Daoy (cell line): ENCODE results near the gene IL1R2. TPM values are rescaled to one million over a fixed set of nuclear protein-coding genes. Genes with fewer than 3 reads are reported as not detected.

Experiments used
- total RNA-seq: library from RNA; depleted of rRNA; stranded (reverse); fragments of >200 nt; shearing (Covaris generic); gene quantifications from 2 replicates; pipeline ENCODE4 v1.2.3, GENCODE V29; 2014; rRNA removed

IL1R2 gene
- total RNA-seq, 1 experiment from 2014 or later: not detected

Other genes with a start within 250 kb of the IL1R2 start
- 1.1 and 3.2 TPM in 2 replicates for gene IL1R1, start 150.8 kb downstream of the IL1R2 start, total RNA-seq
- gene IL1RL2, start 195.1 kb downstream of the IL1R2 start, total RNA-seq: not detected in 2 replicates